ENCODE data around the gene MATN1. TPM values are rescaled to one million over a fixed set of nuclear protein-coding genes. Genes with fewer than 3 reads are reported as not detected.

MATN1 gene
- total RNA-seq, 1 donor from 2014 or later, result 1.7 TPM

GRCh38 chr1:30662291-30662840, 61.0 kb downstream of the MATN1 start:
- H3K9me3 Mint-ChIP-seq (ENCODE audit: unreplicated experiment), result no peaks in the 10 kb centered on the region
- TF ChIP-seq CTCF (IDR thresholded peaks at IDR 0.05; ENCODE audit: unreplicated experiment), result no peak
- H3K27me3 Mint-ChIP-seq (ENCODE audit: unreplicated experiment), result peaks cover 6% of the 10 kb centered on the region
- H3K4me3 Mint-ChIP-seq (ENCODE audit: unreplicated experiment), result no peak overlapping the region
- no peaks in the 10 kb centered on the region for H3K36me3 Mint-ChIP-seq (ENCODE audit: low read depth, unreplicated experiment)
- no peak for DNase-seq (ENCODE audit: low spot score)
- H3K27ac Mint-ChIP-seq (ENCODE audit: unreplicated experiment), result no peak overlapping the region
- no peaks in the 10 kb centered on the region for H3K4me1 Mint-ChIP-seq (ENCODE audit: unreplicated experiment)

GRCh38 chr1:30661311-30661710, 62.1 kb downstream of the MATN1 start:
- Mint-ChIP-seq H3K27ac (ENCODE audit: unreplicated experiment) (no peak overlapping the region), H3K4me3 (ENCODE audit: unreplicated experiment) (no peak overlapping the region), H3K4me1 (ENCODE audit: unreplicated experiment) (no peaks in the 10 kb centered on the region), H3K36me3 (ENCODE audit: low read depth, unreplicated experiment) (no peaks in the 10 kb centered on the region), H3K27me3 (ENCODE audit: unreplicated experiment) (peaks cover 7% of the 10 kb centered on the region), H3K9me3 (ENCODE audit: unreplicated experiment) (no peaks in the 10 kb centered on the region)
- no peak for DNase-seq (ENCODE audit: low spot score)
- no peak for TF ChIP-seq CTCF (IDR thresholded peaks at IDR 0.05; ENCODE audit: unreplicated experiment)

Small RNA genes within 50 kb of the gene (microRNA-seq; reads per million reads assigned to microRNA genes)
- not detected for gene MIR4420 (ENCODE audit: unreplicated experiment)

Other genes with a start within 250 kb of the MATN1 start
- 80.5 TPM for gene LAPTM5, start 34.2 kb upstream of the MATN1 start, total RNA-seq (ENCODE audit: unreplicated experiment)
- 51.3 TPM for gene SDC3, start 185.2 kb upstream of the MATN1 start, total RNA-seq (ENCODE audit: unreplicated experiment)

Measured in endothelial cell (in vitro differentiated cells).